ENCODE results near the gene UBE2D2. TPM values are rescaled to one million over a fixed set of nuclear protein-coding genes. Genes with fewer than 3 reads are reported as not detected.

The UBE2D2 gene
- total and polyA plus RNA-seq, 10 of the 15 experiments (the other 5 are each of a cell fraction or from before 2014, with no cell fraction given): 58.6 to 245 (median 128) TPM

GRCh38 chr5:139517683-139518564 is 43.2 kb upstream of the UBE2D2 start (continued):
- TF ChIP-seq SKIL (IDR thresholded peaks at IDR 0.05; ENCODE audit: low read depth, poor library complexity, severe bottlenecking) (no peak), NFXL1 (IDR thresholded peaks at IDR 0.05; ENCODE audit: borderline replicate concordance) (no peak), PML (IDR thresholded peaks at IDR 0.05; ENCODE audit: low read length) (no peak), SMAD5 (IDR thresholded peaks at IDR 0.05; ENCODE audit: low read depth) (no peak), ZSCAN29 (IDR thresholded peaks at IDR 0.05) (no peak), FOS (IDR thresholded peaks at IDR 0.05; ENCODE audit: borderline replicate concordance, extremely low read depth, insufficient read length) (no peak), CHD2 (IDR thresholded peaks at IDR 0.05; ENCODE audit: borderline replicate concordance, low read depth, low read length) (0 out of 2 replicates have a peak, but pooled peaks have one; percentile 14)
- TF ChIP-seq, protein P1, sequence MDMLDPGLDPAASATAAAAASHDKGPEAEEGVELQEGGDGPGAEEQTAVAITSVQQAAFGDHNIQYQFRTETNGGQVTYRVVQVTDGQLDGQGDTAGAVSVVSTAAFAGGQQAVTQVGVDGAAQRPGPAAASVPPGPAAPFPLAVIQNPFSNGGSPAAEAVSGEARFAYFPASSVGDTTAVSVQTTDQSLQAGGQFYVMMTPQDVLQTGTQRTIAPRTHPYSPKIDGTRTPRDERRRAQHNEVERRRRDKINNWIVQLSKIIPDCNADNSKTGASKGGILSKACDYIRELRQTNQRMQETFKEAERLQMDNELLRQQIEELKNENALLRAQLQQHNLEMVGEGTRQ (IDR thresholded peaks at IDR 0.05; ENCODE audit: borderline replicate concordance, low read depth, low read length): no peak
- TF ChIP-seq, protein P2, sequence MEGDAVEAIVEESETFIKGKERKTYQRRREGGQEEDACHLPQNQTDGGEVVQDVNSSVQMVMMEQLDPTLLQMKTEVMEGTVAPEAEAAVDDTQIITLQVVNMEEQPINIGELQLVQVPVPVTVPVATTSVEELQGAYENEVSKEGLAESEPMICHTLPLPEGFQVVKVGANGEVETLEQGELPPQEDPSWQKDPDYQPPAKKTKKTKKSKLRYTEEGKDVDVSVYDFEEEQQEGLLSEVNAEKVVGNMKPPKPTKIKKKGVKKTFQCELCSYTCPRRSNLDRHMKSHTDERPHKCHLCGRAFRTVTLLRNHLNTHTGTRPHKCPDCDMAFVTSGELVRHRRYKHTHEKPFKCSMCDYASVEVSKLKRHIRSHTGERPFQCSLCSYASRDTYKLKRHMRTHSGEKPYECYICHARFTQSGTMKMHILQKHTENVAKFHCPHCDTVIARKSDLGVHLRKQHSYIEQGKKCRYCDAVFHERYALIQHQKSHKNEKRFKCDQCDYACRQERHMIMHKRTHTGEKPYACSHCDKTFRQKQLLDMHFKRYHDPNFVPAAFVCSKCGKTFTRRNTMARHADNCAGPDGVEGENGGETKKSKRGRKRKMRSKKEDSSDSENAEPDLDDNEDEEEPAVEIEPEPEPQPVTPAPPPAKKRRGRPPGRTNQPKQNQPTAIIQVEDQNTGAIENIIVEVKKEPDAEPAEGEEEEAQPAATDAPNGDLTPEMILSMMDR (IDR thresholded peaks at IDR 0.05 in 2 of 3, conservative IDR thresholded peaks at IDR 0.05 in 1 of 3; ENCODE audit: control insufficient read depth in 2 of 3, extremely low read depth in 1 of 3, insufficient read depth in 1 of 3, low read depth in 3 of 3, low read length in 3 of 3): peak; percentile 96 to 99 (median 97); a peak in 5 of 6 replicates
